Ishikawa (cell line): ENCODE data around the gene ZNF839.

ENCODE experiments used
- CEBPB ChIP-seq: IDR thresholded peaks from 2 replicates; pipeline ENCODE4 v1.6.1; 2012
- CREB1 ChIP-seq: IDR thresholded peaks from 2 replicates; pipeline ENCODE4 v1.6.1; 2012; ENCODE audit warnings: low read depth
- EGR1 ChIP-seq: IDR thresholded peaks from 2 replicates; pipeline ENCODE4 v1.6.1; 2012
- EP300 ChIP-seq: IDR thresholded peaks from 2 replicates; pipeline ENCODE4 v1.6.1; 2012; ENCODE audit warnings: borderline replicate concordance
- FOXM1 ChIP-seq: IDR thresholded peaks from 2 replicates; pipeline ENCODE4 v1.6.1; 2012; ENCODE audit warnings: low read depth, borderline replicate concordance
- MAX ChIP-seq: IDR thresholded peaks from 2 replicates; pipeline ENCODE4 v1.6.1; 2012
- NFIC ChIP-seq: IDR thresholded peaks from 2 replicates; pipeline ENCODE4 v1.6.1; 2012
- RAD21 ChIP-seq: IDR thresholded peaks from 2 replicates; pipeline ENCODE4 v1.6.1; 2012; ENCODE audit warnings: low read depth
- REST ChIP-seq: IDR thresholded peaks from 2 replicates; pipeline ENCODE4 v1.6.1; 2012; ENCODE audit warnings: low read depth, mild to moderate bottlenecking
- TAF1 ChIP-seq: IDR thresholded peaks from 2 replicates; pipeline ENCODE4 v1.6.1; 2012; ENCODE audit warnings: low read depth, mild to moderate bottlenecking
- TCF12 ChIP-seq: IDR thresholded peaks from 2 replicates; pipeline ENCODE4 v1.6.1; 2012; ENCODE audit warnings: low read depth
- TEAD4 ChIP-seq: IDR thresholded peaks from 2 replicates; pipeline ENCODE4 v1.6.1; 2012
- USF1 ChIP-seq: IDR thresholded peaks from 2 replicates; pipeline ENCODE4 v1.6.1; 2012
- YY1 ChIP-seq: IDR thresholded peaks from 2 replicates; pipeline ENCODE4 v1.6.1; 2012; ENCODE audit warnings: low read depth
- ZBTB7A ChIP-seq: IDR thresholded peaks from 2 replicates; pipeline ENCODE4 v1.6.1; 2012; ENCODE audit warnings: low read depth

ZNF839 gene

GRCh38 chr14:102314242-102315011 lies 5.1 kb upstream of the ZNF839 start:
- TF ChIP-seq REST (no peak), CEBPB (no peak), TEAD4 (0 out of 2 replicates have a peak, but pooled peaks have one; percentile 6), MAX (peak; percentile 97), EGR1 (no peak), RAD21 (peak; percentile 93), EP300 (0 out of 2 replicates have a peak, but pooled peaks have one; percentile 14), USF1 (peak; percentile 83), NFIC (0 out of 2 replicates have a peak, but pooled peaks have one; percentile 8), ZBTB7A (peak; percentile 70), YY1 (0 out of 2 replicates have a peak, but pooled peaks have one; percentile 55), FOXM1 (no peak), CREB1 (no peak)

GRCh38 chr14:102315121-102315520 lies 4.4 kb upstream of the ZNF839 start:
- TF ChIP-seq YY1 (no peak), ZBTB7A (no peak), CREB1 (no peak), MAX (no peak), CEBPB (no peak), USF1 (no peak), TEAD4 (no peak), REST (no peak), EP300 (no peak)

GRCh38 chr14:102316338-102316742 lies 3.2 kb upstream of the ZNF839 start:
- TF ChIP-seq EP300 (no peak), YY1 (no peak), TCF12 (no peak), MAX (no peak), TAF1 (no peak), EGR1 (no peak), FOXM1 (no peak), NFIC (no peak), ZBTB7A (no peak), REST (no peak), TEAD4 (no peak), CREB1 (no peak), USF1 (no peak), CEBPB (no peak), RAD21 (no peak)
